Activated CD8-positive, alpha-beta memory T cell treated with anti-CD3 and anti-CD28 coated beads for 1 hour (primary cell): Measurements from ENCODE around the gene PDE4D.
"Not testable (repeated sequence)": the region's sequence is repeated elsewhere in the genome, so short reads cannot be mapped to it uniquely, and the experiment has no call there.

Source experiments
- DNase-seq, 2 donors: peaks; one replicate each; pipeline ENCODE4 v3.0.0-alpha.2; 2020; ENCODE audit warnings: low read depth in 1 of 2; ENCODE audit errors: extremely low read depth in 1 of 2

The PDE4D gene

GRCh38 chr5:59486508-59486907 lies 407.0 kb downstream of the PDE4D start:
- no peak for DNase-seq

- DNase-seq: no peak
These were observed 407.7 kb downstream of the PDE4D start for GRCh38 chr5:59485629-59486439.

GRCh38 chr5:59485107-59485506 lies 408.4 kb downstream of the PDE4D start:
- DNase-seq: no peak

GRCh38 chr5:59484618-59485017 lies 408.9 kb downstream of the PDE4D start:
- no peak for DNase-seq

GRCh38 chr5:59483971-59484472 lies 409.5 kb downstream of the PDE4D start:
- no peak for DNase-seq

- DNase-seq: no peak
These were observed 414.4 kb downstream of the PDE4D start for GRCh38 chr5:59479086-59479485.

- DNase-seq: no peak
These were observed 419.2 kb downstream of the PDE4D start for GRCh38 chr5:59474324-59474723.

- DNase-seq: no peak
These were observed 419.9 kb downstream of the PDE4D start for GRCh38 chr5:59473611-59474010.

- no peak for DNase-seq
These were observed 422.1 kb downstream of the PDE4D start for GRCh38 chr5:59471463-59471862.

GRCh38 chr5:59467969-59468368 lies 425.6 kb downstream of the PDE4D start:
- DNase-seq: no peak

GRCh38 chr5:59466271-59466670 lies 427.3 kb downstream of the PDE4D start:
- DNase-seq: no peak

- DNase-seq: no peak
These were observed 428.6 kb downstream of the PDE4D start for GRCh38 chr5:59464969-59465368.

GRCh38 chr5:59463618-59464166 lies 429.8 kb downstream of the PDE4D start:
- DNase-seq: not testable (repeated sequence)

GRCh38 chr5:59462956-59463355 lies 430.6 kb downstream of the PDE4D start:
- DNase-seq: no peak

- no peak for DNase-seq
These were observed 433.0 kb downstream of the PDE4D start for GRCh38 chr5:59460368-59461153.

GRCh38 chr5:59458966-59459729 lies 434.4 kb downstream of the PDE4D start:
- DNase-seq: no peak

- DNase-seq: no peak
These were observed 435.2 kb downstream of the PDE4D start for GRCh38 chr5:59458321-59458720.

GRCh38 chr5:59449905-59450644 lies 443.5 kb downstream of the PDE4D start:
- no peak for DNase-seq

- no peak for DNase-seq
These were observed 447.2 kb downstream of the PDE4D start for GRCh38 chr5:59446356-59446755.

- DNase-seq: no peak
These were observed 447.8 kb downstream of the PDE4D start for GRCh38 chr5:59445741-59446140.
